Esophagus squamous epithelium (tissue), 5 donors: ENCODE measurements around the gene SKAP1. TPM values are rescaled to one million over a fixed set of nuclear protein-coding genes. Genes with fewer than 3 reads are reported as not detected.
A peak's percentile ranks its signal among the peaks of the same experiment; 100 is the strongest.

ENCODE experiments used
- DNase-seq: peaks from one replicate; lab custom pipeline; 2025; lab: John Stamatoyannopoulos, UW
- H3K27ac ChIP-seq, 4 donors: fragments of 200-600 bp; sonication (generic); one replicate each; pipeline ENCODE4 v1.5.1; 2016 to 2019; ENCODE audit warnings: mild to moderate bottlenecking in 1 of 4
- H3K27me3 ChIP-seq, 4 donors: fragments of 200-600 bp; sonication (generic); 1 replicate in 3 of 4; 2 replicates in 1 of 4; pipeline versions ENCODE4 v1.5.1 to v1.6.0; 2017 to 2021; ENCODE audit warnings: antibody characterized with exemption in 1 of 4
- H3K36me3 ChIP-seq, 3 donors: fragments of 200-600 bp; sonication (generic); one replicate each; pipeline ENCODE4 v1.5.1; 2016 to 2019
- H3K4me1 ChIP-seq, 3 donors: fragments of 200-600 bp; sonication (generic); one replicate each; pipeline ENCODE4 v1.5.1; 2017 to 2019
- H3K4me3 ChIP-seq, 4 donors: fragments of 200-600 bp; sonication (generic); 1 replicate in 3 of 4; 2 replicates in 1 of 4; pipeline ENCODE4 v1.5.1; 2016 to 2019; ENCODE audit warnings: mild to moderate bottlenecking in 2 of 4, moderate library complexity in 1 of 4
- H3K9me3 ChIP-seq, 3 donors: fragments of 200-600 bp; sonication (generic); one replicate each; pipeline ENCODE4 v1.5.1; 2016 to 2019
- POLR2A ChIP-seq, 4 donors: fragments of 450-650 bp; IDR thresholded peaks; one replicate each; pipeline ENCODE4 v1.6.1; 2017; ENCODE audit warnings: antibody characterized with exemption in 4 of 4, mild to moderate bottlenecking in 4 of 4, moderate library complexity in 3 of 4
- WGBS, 2 donors: methylation state at CpG; one replicate each; pipeline ENCODE4 v1.1.5; 2018; 5-methylcytosine and 5-hydroxymethylcytosine counted together
- intact Hi-C: fragments of 100-400 bp; cut with DNase I; formaldehyde crosslinking; loops from one replicate; pipeline ENCODE4 v1.15.0; 2022
- total RNA-seq, 4 donors: library from RNA; depleted of rRNA; stranded (reverse); fragments of >200 nt; gene quantifications; one replicate each; pipeline ENCODE4 v1.1.0, GENCODE V29; 2016
- TF ChIP-seq, protein P1 (sequence below), 6 experiments: fragments of 450-650 bp in 4 of 6; fragments of 200-600 bp in 2 of 6; sonication (generic) in 2 of 6; IDR thresholded peaks; one replicate each; pipeline ENCODE4 v1.5.1; 2016 to 2019; ENCODE audit warnings: antibody characterized with exemption in 6 of 6, mild to moderate bottlenecking in 4 of 6, moderate library complexity in 4 of 6
- donor health status: DM: yes; HTN: yes; CAD: no.

Gene SKAP1
- total RNA-seq, 4 donors from 2014 or later: 0.83 to 5.1 (median 3.4) TPM; not detected in 1

DNA sequence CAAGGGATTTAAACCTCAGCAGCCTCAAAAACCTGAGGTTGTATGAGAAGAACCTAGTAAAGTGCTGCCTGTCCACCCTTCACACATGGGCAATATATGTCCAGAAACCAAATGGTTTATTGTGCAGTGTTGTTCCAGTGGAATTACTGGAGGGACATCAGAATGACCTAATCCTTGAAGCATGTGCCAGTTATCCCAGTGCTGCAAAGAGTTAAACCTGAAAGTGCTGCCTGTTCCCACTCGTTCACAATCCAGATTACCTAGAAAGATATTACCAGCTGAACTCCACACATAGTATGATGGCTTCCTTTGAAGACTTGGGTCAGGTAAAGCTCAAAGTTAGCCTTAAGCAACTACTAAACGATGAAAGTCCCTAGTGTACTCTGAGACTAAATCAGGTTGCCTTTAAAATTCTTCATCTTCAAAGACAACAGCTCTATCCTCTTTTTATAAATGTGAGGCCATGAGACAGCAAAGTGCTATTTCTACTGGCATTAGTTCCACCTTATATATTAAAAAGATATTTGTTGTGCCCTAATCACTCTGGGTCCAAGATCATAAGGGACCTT lies 189.4 kb downstream of the SKAP1 start:
- Histone ChIP-seq H3K4me1 (peaks cover 0 to 24% (median 10%) of the 10 kb centered on the region in 3 donors), H3K4me3 (no peak overlapping the region), H3K27me3 (peaks cover 0 to 5% (median 0%) of the 10 kb centered on the region in 4 donors), H3K9me3 (no peaks in the 10 kb centered on the region), H3K27ac (peak overlapping the region in 1 of 4 donors; percentile 37), H3K36me3 (no peaks in the 10 kb centered on the region)
- TF ChIP-seq, protein P1, sequence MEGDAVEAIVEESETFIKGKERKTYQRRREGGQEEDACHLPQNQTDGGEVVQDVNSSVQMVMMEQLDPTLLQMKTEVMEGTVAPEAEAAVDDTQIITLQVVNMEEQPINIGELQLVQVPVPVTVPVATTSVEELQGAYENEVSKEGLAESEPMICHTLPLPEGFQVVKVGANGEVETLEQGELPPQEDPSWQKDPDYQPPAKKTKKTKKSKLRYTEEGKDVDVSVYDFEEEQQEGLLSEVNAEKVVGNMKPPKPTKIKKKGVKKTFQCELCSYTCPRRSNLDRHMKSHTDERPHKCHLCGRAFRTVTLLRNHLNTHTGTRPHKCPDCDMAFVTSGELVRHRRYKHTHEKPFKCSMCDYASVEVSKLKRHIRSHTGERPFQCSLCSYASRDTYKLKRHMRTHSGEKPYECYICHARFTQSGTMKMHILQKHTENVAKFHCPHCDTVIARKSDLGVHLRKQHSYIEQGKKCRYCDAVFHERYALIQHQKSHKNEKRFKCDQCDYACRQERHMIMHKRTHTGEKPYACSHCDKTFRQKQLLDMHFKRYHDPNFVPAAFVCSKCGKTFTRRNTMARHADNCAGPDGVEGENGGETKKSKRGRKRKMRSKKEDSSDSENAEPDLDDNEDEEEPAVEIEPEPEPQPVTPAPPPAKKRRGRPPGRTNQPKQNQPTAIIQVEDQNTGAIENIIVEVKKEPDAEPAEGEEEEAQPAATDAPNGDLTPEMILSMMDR (IDR thresholded peaks at IDR 0.05): no peak
- TF ChIP-seq POLR2A (IDR thresholded peaks at IDR 0.05): no peak
- 37 to 47% methylated on average over 2 of the region's 2 CpGs for whole genome bisulfite sequencing, 2 donors
- DNase-seq: no peak
- intact Hi-C loops: no loop called here

DNA sequence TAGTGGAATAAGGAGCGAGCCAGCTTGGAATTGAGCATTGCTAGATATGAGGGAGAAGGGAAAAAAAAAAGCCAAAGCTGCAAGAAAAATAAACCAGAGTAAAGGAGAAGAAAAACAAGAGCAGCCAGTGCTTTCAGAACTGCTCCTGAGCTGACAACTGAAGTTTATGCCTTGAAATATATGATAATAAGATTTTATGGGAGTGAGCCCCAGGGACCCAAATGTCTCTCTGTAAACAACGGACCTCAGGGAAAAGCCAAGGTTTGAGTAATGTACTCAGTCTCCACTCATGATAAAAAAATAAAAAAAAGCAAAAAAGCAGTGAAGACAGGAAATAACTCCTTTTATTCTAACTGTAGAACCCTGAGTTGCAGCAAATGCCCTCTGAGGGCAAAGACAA lies 189.9 kb downstream of the SKAP1 start:
- peaks cover 0 to 24% (median 10%) of the 10 kb centered on the region in 3 donors for H3K4me1 ChIP-seq
- no peak overlapping the region for H3K4me3 ChIP-seq
- no peaks in the 10 kb centered on the region for H3K9me3 ChIP-seq
- no peak overlapping the region for H3K27ac ChIP-seq
- 78 to 93% methylated on average over 2 of the region's 2 CpGs for WGBS, 2 donors
- no peaks in the 10 kb centered on the region for H3K36me3 ChIP-seq
- peaks cover 0 to 6% (median 0%) of the 10 kb centered on the region in 4 donors for H3K27me3 ChIP-seq
- intact Hi-C loops: no loop called here
- no peak for TF ChIP-seq POLR2A (IDR thresholded peaks at IDR 0.05)
- TF ChIP-seq, protein P1 (IDR thresholded peaks at IDR 0.05): no peak
- DNase-seq: no peak

DNA sequence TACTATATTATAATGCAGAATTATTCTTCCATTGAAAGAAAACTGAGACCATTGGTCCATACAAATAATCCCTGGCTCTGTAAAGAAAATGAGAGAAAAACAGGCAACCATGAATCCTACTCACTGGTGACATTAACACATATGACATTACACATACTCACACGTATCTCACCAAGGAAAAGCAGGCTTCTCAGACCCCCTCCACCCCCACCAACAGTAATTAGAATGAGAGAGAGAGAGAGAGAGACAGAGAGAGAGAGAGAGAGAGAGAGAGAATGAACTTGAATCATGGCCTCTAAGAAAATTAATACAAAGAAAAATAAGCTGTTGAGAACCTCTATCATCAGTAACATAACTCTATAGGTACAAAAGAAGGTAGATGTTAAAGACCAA lies 190.4 kb downstream of the SKAP1 start:
- Histone ChIP-seq H3K4me3 (no peak overlapping the region), H3K4me1 (peaks cover 0 to 24% (median 10%) of the 10 kb centered on the region in 3 donors), H3K9me3 (no peaks in the 10 kb centered on the region), H3K27ac (no peak overlapping the region), H3K36me3 (no peaks in the 10 kb centered on the region), H3K27me3 (peaks cover 0 to 11% (median 0%) of the 10 kb centered on the region in 4 donors)
- intact Hi-C loops: no loop called here
- no peak for DNase-seq
- no peak for TF ChIP-seq POLR2A (IDR thresholded peaks at IDR 0.05)
- TF ChIP-seq, protein P1 (IDR thresholded peaks at IDR 0.05): no peak
- WGBS, 2 donors: 63 to 92% methylated on average over 1 of the region's 1 CpG

DNA sequence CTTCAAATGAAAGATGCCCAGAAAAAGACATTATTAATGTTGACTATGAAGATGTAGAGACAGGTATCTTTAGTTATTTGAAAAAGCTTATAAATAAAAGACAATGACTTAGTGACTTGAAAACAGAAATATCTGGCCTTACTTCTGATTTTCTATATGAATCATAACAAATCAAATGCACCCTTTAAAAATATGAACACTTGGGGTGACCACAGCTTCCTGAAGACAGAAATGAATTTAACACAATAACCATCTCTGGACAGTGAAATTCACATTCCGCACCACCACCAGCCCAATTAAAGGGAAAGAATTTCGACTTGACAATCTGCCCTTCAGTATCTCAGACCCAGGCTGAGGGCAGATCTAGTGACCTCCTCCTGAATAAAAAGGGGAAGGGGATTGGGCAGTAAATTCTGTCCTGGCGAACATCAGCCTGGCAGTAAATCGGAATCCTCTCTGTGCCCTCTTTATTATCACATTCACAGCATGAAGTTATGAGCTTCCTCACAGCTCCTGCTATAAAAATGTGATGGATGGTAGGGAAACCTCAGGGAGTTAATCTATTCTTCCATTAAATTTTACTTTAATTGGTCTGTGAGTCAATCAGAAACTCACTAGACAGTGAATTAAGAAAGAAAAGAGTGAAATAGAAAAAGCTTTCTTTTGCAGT lies 190.9 kb downstream of the SKAP1 start:
- Histone ChIP-seq H3K4me3 (no peak overlapping the region), H3K9me3 (no peaks in the 10 kb centered on the region), H3K27ac (no peak overlapping the region), H3K4me1 (peaks cover 0 to 24% (median 10%) of the 10 kb centered on the region in 3 donors), H3K36me3 (no peaks in the 10 kb centered on the region), H3K27me3 (peaks cover 0 to 16% (median 0%) of the 10 kb centered on the region in 4 donors)
- WGBS, 2 donors: 85% methylated on average over 4 of the region's 4 CpGs
- TF ChIP-seq POLR2A (IDR thresholded peaks at IDR 0.05): no peak
- TF ChIP-seq, protein P1 (IDR thresholded peaks at IDR 0.05): no peak
- DNase-seq: no peak
- intact Hi-C loops: no loop called here

DNA sequence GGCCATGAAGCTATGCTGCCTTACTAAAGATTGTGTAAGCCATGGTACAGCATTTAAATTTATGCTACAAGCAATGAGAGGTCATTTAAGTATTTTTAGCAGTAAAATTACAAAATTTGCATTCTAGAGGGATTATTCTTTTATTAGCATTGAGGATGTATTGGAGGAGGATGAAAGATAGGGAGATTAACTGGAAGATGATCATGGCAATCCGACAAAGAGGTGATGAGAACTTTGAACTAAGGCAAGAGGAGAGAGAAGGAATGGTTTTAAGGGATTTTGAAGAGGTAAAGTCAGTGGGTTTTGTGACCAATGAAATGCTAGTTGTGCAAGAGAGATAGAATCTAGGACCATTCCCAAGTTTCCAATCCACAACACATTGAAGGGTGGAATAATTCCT lies 192.6 kb downstream of the SKAP1 start:
- 91 to 94% methylated on average over 1 of the region's 1 CpG for WGBS, 2 donors
- intact Hi-C loops: no loop called here
- DNase-seq: no peak
- no peak overlapping the region for H3K4me3 ChIP-seq
- no peak for TF ChIP-seq POLR2A (IDR thresholded peaks at IDR 0.05)
- TF ChIP-seq, protein P1 (IDR thresholded peaks at IDR 0.05): no peak
- no peak overlapping the region for H3K27ac ChIP-seq
- H3K4me1 ChIP-seq: peaks cover 0 to 24% (median 10%) of the 10 kb centered on the region in 3 donors
- no peaks in the 10 kb centered on the region for H3K36me3 ChIP-seq
- peaks cover 0 to 31% (median 0%) of the 10 kb centered on the region in 4 donors for H3K27me3 ChIP-seq
- no peaks in the 10 kb centered on the region for H3K9me3 ChIP-seq
